ENCODE data around the gene ABI2.

DNA sequence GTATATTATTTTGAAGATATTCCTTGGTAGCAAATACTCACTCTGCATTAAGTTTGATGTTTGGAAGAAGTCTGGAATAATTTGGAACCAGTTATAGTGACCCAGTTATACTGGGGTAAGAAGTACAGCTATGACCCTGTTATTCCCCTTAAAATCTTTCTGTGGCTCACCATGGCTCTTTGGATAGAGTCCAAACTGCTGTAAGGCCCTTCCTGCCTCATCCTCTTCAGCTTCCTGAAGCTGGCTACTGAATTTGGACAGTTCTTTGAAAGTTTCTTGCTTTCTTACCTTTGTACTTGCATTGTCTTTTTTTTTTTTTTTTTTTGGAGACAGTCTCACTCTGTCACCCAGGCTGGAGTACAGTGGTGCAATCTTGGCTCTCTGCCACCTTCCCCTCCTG is 85.6 kb downstream of the ABI2 start:
- TF ChIP-seq, protein P1, sequence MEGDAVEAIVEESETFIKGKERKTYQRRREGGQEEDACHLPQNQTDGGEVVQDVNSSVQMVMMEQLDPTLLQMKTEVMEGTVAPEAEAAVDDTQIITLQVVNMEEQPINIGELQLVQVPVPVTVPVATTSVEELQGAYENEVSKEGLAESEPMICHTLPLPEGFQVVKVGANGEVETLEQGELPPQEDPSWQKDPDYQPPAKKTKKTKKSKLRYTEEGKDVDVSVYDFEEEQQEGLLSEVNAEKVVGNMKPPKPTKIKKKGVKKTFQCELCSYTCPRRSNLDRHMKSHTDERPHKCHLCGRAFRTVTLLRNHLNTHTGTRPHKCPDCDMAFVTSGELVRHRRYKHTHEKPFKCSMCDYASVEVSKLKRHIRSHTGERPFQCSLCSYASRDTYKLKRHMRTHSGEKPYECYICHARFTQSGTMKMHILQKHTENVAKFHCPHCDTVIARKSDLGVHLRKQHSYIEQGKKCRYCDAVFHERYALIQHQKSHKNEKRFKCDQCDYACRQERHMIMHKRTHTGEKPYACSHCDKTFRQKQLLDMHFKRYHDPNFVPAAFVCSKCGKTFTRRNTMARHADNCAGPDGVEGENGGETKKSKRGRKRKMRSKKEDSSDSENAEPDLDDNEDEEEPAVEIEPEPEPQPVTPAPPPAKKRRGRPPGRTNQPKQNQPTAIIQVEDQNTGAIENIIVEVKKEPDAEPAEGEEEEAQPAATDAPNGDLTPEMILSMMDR (IDR thresholded peaks at IDR 0.05; ENCODE audit: low read length): no peak
- TF ChIP-seq EZH2 (optimal IDR thresholded peaks at IDR 0.05; ENCODE audit: low read depth, low read length) (no peak), EZH2phosphoT487 (IDR thresholded peaks at IDR 0.05; ENCODE audit: low read length) (no peak)

All from MM.1S (cell line).